T-helper 2 cell (primary cell): ENCODE measurements around the gene PSORS1C1.
"Not testable (repeated sequence)": the region's sequence is repeated elsewhere in the genome, so short reads cannot be mapped to it uniquely, and the experiment has no call there.

ENCODE experiments used
- DNase-seq, 5 experiments: peaks; one replicate each; pipeline versions ENCODE4 v3.0.0 to v3.0.0-alpha.2; 2012 to 2022

Gene PSORS1C1

DNA sequence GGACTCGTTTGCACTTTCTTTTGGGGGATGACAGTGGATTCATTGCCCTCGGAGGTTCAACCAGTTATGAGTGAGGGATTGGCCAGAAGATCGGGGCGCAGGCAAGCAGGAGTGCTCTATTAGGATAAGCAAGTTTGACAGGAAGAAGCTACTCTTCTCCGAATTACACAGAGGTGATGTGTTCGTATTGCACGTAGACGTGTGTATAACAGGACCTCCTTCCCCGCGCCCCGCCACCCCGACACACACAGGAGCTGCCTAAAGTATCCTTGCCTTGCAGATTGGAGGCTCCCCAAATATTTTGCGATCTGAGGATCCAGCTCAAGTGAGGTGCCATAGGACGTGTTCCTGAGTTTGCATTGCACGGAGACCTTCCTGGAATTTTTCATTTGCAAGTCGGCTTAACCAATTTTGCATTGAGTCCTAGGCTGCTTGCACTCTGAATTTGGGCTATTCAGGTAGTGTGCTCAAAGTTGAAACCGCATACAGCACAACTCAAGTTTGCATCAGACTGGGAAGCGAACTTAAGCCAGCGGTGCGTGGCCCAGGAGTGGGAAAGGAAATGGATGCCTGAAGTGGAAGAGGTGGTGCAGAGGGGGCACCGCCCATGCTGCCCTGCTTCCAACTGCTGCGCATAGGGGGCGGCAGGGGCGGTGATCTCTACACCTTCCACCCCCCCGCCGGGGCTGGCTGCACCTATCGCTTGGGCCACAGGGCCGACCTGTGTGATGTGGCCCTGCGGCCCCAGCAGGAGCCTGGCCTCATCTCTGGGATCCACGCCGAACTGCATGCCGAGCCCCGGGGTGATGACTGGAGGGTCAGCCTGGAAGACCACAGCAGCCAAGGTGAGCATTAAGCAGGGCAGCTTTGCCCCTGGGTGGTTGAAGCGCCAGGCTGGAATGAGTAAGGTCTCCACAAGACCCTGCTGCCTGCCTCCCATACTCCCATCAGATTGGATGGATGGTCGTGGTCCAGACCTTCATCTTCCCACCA, 44.6 kb downstream of the PSORS1C1 start:
- peak in 2 of 5 experiments; percentile 31 to 51 for DNase-seq

DNA sequence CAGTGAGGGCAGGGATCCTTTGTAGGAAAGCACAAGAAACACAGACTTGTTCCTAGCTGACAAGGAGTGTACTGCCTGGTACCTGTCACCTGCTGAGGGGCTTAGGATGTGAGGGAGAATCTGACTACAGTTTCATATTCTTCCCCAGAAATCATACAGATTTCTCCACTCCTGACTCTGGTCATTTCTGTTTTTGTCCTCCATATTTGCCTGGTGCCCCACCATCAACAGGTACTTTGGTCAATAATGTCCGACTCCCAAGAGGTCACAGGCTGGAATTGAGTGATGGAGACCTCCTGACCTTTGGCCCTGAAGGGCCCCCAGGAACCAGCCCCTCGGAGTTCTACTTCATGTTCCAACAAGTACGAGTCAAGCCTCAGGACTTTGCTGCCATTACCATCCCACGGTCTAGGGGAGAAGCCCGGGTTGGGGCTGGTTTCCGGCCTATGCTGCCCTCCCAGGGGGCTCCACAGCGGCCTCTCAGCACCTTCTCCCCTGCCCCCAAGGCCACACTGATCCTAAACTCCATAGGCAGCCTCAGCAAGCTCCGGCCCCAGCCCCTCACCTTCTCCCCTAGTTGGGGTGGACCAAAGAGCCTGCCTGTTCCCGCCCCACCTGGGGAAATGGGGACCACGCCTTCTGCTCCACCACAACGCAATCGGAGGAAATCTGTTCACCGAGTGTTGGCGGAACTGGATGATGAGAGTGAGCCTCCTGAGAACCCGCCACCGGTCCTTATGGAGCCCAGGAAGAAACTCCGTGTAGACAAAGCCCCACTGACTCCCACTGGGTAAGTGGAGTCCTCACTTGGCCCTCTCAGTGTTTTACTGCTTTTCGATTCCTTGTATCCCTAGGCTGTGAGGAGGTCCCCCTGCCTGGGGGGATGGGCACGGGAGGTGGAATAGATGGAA, 46.9 kb downstream of the PSORS1C1 start:
- no peak for DNase-seq

DNA sequence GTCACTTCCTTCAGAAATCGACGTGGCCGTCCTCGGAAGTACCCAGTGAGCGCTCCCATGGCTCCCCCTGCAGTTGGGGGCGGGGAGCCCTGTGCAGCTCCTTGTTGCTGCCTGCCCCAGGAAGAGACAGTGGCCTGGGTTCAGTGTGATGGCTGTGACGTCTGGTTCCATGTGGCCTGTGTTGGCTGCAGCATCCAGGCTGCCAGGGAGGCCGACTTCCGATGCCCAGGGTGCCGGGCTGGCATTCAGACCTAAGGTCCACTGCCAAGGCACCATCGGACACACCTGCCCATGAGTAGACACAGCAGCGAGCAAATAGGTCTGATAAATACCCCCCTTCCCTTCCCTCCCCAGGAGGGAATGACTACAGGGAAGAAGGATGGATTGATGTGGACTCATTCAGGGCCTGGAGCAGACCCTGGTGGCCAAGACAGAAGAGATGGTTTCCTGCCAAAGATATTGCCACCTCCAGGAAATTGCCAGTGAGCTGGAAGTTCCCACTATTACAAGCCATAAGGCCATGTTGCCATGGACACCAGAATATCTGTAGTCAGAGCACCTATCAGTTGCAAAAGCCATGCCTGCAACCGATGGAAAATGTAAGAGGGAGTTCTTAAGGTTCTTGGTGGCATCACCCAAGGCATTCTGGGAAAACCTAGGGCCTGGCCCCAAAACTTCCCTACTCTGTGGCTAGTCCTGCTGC, 48.0 kb downstream of the PSORS1C1 start:
- no peak for DNase-seq

DNA sequence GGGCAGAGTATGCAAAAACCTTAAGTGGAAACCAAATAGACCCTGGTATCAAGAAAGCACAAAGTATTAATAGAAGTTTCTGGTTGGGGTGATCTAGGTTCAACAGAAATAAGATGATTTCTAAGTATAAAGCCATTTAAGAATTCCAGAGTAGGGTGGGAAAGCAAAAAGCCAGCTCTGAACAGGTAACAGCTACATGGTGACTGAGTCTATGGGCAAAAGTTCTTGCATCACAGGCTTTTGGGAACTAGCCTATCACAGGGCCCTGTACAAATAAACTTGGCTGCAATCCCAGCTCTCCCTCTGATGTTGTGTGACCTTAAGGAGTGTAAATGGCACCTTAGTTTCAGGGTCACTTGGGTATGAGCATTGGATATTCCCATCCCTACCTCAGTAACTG, 49.3 kb downstream of the PSORS1C1 start:
- DNase-seq, result no peak

DNA sequence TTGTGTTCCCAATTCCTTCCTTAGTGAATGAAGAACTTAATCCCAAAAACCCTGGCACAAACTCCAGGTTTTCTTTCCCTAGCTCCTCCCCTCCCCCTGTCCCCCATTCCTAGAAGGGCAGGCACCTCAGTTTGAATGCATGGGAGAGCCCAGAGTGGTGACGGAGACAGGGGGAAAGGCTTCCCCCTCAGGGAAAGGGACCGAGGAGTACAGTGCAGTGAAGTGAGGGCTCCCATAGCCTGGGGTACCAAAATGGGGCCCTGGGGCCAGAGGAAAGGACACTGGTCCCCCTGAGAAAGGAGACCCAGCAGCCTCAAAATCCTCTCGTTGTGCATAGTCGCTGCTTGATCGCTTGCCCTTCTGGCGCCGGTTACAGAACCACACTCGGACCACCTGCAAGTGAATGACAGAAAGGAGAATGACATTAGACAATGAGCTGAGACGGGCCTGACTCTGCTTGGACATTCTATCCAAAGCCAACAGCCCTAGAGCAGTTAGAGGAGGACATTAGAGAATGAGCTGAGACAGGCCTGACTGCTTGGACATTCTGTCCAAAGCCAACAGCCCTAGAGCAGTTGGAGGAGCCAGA, 50.0 kb downstream of the PSORS1C1 start:
- not testable (repeated sequence) for DNase-seq

DNA sequence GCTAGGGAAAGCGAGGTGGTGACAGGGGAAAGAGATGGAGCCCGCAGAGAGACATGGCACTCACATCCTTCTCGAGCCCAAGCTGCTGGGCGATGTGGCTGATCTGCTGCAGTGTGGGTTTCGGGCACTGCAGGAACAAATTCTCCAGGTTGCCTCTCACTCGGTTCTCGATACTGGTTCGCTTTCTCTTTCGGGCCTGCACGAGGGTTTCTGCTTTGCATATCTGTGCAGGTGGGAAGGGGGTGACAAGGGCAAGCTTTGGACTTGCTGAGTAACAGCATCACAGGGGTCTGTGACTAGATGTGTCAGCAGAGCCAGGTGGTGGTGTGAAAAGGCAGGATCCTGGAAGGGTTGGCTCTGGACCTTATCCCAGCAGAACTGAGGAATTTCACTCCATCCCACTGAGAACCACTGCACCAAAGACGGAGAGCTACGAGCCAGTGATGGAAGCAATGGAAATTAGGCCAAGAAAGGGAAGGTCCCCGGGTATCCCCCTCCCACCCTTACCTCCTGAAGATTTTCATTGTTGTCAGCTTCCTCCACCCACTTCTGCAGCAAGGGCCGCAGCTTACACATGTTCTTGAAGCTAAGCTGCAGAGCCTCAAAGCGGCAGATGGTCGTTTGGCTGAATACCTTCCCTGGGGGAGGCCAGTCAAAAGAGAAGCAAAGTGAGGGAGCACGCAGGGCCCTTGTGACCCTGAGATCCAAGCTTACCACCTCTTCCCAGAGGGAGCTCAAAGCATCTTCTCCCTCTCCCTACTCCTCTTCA, 50.6 kb downstream of the PSORS1C1 start:
- not testable (repeated sequence) for DNase-seq

DNA sequence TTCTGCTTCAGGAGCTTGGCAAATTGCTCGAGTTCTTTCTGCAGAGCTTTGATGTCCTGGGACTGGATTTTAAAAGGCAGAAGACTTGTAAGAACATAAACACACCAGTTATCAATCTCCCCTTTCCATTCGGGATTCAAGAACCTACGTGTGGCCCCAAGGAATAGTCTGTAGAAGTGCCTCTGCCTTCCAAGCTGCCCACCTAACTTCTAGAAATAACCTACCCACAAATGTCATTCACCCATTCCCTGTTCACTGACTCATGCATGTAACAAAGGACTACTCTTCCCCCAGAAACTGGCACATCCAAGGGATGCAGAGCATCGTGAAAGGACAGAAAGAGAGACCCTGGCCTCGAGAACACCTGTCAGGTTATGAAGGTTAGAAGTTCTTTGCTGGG, 51.4 kb downstream of the PSORS1C1 start:
- DNase-seq, result no peak

DNA sequence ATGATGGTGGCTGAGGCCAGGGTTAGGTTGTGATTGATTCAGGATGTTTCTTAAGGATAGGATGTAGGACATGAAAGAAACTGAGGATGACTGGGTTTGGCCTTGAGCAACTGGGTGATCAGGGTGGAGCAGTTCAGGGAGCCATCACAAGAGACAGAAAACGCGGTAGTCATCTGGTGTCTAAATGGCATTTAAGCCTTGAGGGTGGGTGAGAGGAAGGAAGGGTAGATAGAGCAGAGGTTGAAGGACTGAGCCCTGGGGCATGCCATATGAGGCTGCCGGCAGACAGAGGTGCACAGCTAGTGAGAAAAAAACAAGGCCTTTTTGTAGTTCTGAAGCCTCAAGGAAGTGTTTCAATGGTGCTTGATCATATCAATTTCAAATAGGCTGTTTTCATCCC, 54.0 kb downstream of the PSORS1C1 start:
- DNase-seq, result no peak

DNA sequence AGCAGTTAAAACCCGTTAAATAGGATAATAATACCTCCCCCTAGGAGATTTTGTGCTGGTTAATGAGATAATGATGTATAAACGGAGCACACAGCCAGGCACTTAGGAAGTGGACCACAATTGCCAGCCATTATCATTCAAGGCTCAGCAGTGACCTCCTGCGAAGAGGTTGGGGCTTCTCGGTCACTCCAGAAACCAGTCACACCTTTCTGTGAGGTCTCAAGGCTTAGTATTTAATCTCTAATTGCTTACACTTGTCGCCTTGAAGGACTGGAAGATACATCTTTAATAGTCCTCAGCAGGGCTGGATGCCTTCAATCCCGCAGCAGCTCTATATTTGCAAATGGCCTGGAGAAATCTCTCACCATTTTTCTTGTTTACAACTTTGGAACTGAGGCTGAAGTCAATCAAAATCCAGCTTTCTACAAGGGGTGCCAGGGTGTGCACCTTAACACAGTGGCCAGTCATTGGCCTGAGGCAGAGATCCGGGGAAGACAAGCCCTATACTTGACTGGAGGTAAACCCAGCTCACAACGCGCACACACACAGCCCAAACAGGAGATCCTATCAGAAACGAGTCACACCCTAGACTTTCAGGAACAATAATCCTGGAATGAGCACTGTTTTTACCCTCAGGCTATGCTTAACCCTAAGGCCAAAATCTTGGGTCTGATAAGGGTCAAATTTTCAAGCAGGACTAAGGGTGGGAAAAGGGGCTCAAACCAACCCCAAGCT, 54.7 kb downstream of the PSORS1C1 start:
- no peak for DNase-seq

DNA sequence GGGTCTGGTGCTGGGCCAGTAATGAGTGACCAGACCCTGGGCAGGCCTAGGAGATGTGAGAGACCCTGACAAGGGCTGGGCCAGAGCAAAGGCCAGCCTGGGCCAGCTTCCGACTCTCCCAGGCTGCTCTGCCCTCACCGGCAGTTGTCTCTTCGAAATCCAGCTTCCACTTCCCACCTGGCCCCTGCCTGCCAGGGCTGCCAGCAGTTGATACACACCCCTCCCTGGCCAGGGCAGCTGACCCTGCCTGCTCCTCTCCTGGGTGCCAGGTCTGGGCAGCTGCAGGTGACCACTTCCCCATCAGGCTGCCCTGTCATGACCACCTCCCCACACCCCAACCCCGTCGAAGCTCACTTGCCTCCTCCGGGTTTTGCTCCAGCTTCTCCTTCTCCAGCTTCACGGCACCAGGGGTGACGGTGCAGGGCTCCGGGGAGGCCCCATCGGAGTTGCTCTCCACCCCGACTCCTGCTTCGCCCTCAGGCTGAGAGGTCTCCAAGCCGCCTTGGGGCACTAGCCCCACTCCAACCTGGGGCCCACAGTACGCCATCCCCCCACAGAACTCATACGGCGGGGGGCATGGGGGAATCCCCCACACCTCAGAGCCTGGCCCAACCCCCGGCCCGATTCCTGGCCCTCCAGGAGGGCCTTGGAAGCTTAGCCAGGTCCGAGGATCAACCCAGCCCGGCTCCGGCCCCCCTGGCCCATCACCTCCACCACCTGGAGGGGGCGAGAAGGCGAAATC, 55.4 kb downstream of the PSORS1C1 start:
- DNase-seq, result not testable (repeated sequence)

DNA sequence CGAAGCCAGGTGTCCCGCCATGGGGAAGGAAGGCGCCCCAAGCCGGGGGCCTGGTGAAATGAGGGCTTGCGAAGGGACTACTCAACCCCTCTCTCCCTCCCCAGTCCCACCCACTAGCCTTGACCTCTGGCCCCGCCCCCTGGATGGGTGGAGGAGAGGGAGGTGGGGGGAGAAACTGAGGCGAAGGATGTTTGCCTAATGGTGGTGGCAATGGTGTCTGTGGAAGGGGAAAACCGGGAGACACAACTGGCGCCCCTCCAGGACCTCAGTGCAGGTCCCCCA, 55.9 kb downstream of the PSORS1C1 start, which contains the start of gene POU5F1:
Gene POU5F1, minus strand, starts transcription at position 83 of the 282 bp plus-strand sequence. Its CDS starts 62 bp downstream, at position 21.
- DNase-seq, result no peak

DNA sequence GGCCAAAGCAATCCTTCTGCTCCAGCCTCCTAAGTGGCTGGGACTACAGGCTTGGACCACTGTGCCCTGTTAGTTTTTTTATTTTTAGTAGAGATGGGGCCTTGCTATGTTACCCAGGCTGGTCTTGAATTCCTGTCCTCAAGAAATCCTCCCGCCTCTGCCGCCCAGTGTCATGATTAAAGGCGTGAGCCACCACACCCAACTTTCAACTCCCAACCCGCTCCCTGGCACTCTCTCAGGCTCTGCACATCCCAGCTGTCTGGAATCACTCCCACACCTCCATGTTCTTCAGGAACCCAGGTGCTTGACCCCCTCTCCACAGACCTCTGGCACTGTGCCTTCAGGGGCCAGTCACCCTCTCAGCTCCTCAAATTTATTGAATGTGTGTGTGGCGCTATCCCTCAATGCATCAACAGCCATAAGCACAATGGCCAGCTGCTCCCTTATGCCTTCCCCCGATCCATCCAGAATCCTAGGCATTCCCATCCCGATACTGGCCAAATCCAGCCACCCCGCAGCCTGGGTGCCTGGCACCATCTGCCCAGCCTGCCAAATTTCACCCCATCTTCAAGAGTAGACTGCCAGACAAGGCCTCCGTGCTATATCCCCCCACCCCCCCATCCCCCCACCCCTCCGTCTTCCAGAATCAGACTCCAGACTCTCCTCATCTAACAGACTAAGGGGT, 56.5 kb downstream of the PSORS1C1 start:
- DNase-seq, result no peak

DNA sequence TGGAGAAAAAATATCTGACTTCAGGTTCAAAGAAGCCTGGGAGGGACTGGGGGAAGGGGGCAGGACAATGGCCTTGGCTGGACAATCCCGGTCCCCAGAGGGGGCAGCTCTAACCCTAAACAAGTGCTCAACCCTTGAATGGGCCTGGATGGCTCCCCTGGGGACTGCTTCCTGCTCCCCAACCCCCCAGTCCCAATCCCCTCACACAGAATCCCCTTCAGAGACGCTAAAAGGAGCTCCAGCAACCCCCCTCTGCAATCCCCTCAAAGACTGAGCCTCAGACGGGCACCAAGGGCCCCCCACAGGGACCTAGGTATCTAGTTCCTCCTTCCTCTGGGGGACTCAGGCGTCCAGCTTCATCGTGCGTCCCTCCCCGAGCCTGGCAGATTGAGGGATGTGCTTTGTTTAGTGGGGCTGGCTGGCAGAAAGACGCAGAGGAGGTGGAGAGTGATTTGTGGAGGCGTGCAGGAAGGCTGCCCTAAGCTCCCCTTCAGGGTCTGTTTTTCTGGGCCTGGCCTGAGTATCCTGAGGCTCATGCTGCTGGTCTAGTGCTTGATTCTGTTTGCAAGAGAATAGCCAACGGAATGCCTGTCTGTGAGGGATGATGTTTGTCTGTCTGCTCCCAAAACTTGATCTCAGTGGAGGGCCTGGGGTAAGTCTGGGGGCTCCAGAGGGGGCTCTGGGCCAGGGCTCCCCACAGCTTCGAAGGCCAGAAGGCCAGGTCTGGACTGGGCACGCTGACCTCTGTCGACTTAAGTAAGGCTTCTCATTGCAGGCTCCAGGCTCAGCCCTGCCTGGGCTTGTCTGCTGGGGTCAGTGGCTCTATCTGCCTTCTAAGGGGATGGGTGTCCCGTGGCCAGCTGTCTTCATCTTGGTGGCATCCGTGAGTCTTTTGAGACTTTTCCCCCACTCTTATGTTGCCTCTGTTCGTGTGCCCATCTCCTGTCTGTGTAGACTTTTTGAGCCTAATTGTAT, 57.6 kb downstream of the PSORS1C1 start:
- DNase-seq, result no peak

DNA sequence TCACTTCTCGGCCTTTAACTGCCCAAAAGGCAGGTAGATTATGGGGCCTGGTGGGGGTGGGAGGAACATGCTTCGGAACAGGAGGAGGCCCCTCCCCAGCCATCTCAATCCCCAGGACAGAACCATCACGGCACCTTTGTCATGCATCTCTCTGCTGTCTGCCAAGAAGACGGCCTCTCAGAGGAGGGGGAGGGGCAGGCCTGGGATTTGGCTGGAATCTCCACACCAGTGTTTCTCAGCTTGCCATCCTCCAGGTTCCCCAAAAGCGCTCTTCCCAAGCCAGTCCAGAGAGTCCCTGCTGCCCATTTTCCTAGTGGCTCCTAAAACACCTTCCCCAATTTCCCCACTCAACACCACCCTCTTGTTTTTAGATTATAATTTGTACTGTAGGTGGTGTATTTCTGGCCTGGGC, 58.4 kb downstream of the PSORS1C1 start:
- DNase-seq, result no peak

DNA sequence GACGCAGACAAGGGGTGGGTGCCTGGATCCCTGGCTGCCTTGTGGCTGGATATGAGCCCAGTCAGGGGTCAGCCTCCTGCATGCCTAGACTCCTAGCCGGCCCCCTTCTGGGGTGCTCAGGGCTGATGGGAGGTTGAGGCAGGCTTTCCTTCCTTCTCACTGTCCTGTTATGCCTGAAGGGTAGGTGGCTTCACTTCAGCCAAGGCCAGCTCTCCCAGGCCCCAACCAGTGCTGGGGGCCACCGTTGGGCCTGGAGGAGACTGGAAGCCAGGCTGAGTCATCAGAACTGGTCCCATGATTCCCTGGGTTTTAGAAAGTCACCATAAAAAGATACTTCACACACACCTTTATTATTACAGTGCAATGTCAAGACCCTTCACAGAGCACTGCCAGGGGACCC, 58.8 kb downstream of the PSORS1C1 start:
- no peak for DNase-seq

DNA sequence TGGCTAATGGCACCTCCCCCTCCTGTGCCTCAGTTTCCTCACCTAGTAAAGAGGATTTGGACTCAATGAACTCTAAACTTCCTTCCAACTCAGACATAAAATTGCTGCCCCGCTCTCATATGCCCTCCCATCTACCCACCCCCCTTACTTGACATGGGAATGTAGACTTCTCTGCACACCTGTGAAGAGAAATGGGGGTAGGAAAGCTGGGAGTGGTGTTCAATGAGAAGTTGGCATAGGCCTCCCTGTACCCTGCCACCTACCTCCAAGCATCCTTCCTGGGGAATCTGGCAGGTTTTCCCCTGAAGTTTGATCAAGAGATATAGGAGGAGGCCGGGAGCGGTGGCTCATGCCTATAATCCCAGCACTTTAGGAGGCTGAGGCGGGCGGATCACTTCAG, 59.8 kb downstream of the PSORS1C1 start:
- no peak for DNase-seq

DNA sequence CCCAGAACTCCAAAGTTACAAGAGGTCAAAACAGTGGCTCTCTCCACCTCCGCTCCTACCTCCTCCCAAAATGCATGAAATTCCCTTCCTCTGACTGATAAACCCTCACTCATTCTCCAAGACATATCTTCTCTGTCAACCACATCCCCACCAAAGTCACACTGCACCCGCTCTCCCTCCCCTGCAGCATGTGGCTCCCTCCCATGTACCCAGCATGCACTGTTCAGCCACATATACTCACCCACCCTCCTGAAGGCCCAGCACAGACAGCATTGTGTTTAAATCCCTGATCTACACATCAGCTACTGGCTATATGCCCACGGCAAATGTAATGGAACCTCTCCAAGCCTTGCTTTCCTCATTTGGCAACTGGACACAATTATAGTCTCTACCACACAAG, 61.4 kb downstream of the PSORS1C1 start:
- DNase-seq, result peak in 1 of 5 experiments; percentile 53
